ENCODE data around the gene HNRNPU.

Gene HNRNPU

DNA sequence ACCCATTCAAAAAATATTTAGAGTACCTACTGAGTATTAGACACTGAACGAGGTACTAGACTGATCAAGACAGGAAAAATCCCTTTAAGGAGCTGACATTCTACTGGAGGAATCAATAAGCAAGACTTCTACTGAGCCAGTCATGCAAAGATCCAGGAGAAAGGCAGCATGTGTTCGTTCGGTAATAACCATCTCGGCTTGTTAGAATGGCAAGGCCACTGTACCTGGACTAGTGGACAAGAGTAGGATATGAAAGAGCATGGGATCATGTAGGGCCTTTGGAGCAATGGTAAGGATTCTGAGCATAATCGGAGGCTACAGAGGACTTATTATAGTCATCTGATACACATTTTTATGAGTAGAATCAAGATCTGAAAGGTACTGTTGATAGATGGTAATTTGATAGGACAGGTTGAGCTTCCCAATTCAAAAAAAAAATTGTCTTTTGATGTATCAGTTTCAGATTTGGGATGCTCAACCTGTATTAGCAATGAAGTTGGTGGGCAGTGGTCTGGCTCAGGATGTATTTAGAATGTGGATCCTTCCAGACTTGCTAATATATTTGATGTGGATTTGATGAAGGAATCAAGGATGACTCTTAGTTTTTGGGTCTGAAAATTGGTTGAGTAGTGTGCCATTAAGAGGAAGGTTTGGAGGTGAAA lies 26.6 kb downstream of the HNRNPU start:
- peaks cover 10% of the 10 kb centered on the region; the same call in 1 of the 2 replicates for H3K4me1 ChIP-seq (ENCODE audit: control insufficient read depth, insufficient read depth, low read length)
- peaks cover 13 to 41% of the 10 kb centered on the region in 2 experiments; a peak in 2 of 3 replicates for H3K36me3 ChIP-seq (ENCODE audit: control insufficient read depth in 2 of 2, insufficient read depth in 1 of 2, low read length in 2 of 2)
- CTCF ChIA-PET = interaction anchor here (0.6 to 2.6 kb wide), 6 partner anchors 10 to 205 kb away, joined by 3 to 18 read pairs (median 4); no protein-coding TSS in a partner anchor
- H3K27ac ChIP-seq (ENCODE audit: extremely low read depth, low read depth, low read length) = peak overlapping the region; percentile 32; the same call in 1 of the 2 replicates
- POLR2A ChIA-PET = interaction anchor here (4.5 to 4.9 kb wide), 3 partner anchors 10 to 133 kb away, joined by 30 to 98 read pairs (median 39); partner anchors contain the start of gene HNRNPU
- no peak overlapping the region for H3K4me3 ChIP-seq (ENCODE audit: low read depth, low read length)
- TF ChIP-seq ZNF302 (tag by site-specific recombination; IDR thresholded peaks at IDR 0.05; ENCODE audit: low read depth) (no peak), ZNF202 (tag by site-specific recombination; IDR thresholded peaks at IDR 0.05; ENCODE audit: borderline replicate concordance) (no peak), ZNF843 (tag by site-specific recombination; IDR thresholded peaks at IDR 0.05) (no peak), ZNF2 (tag by site-specific recombination; IDR thresholded peaks at IDR 0.05) (peak; percentile 55; the same call in 1 of the 2 replicates), ZNF549 (tag by site-specific recombination; IDR thresholded peaks at IDR 0.05) (no peak), ZNF600 (tag by site-specific recombination; IDR thresholded peaks at IDR 0.05) (peak; percentile 93), ZNF24 (tag by site-specific recombination; IDR thresholded peaks at IDR 0.05) (peak; percentile 13; the same call in 1 of the 2 replicates), ZNF776 (tag by site-specific recombination; IDR thresholded peaks at IDR 0.05; ENCODE audit: borderline replicate concordance) (no peak), ZNF366 (tag by site-specific recombination; conservative IDR thresholded peaks at IDR 0.05) (0 out of 2 replicates have a peak, but pooled peaks have one; percentile 38), ZBTB17 (tag by site-specific recombination; IDR thresholded peaks at IDR 0.05) (peak; percentile 80), ZBTB20 (tag by site-specific recombination; IDR thresholded peaks at IDR 0.05) (0 out of 2 replicates have a peak, but pooled peaks have one; percentile 22), ZNF148 (tag by site-specific recombination; IDR thresholded peaks at IDR 0.05; ENCODE audit: borderline replicate concordance) (no peak), PRDM1 (tag by site-specific recombination; IDR thresholded peaks at IDR 0.05) (no peak; the same call in 1 of the 2 replicates), TRIM28 (IDR thresholded peaks at IDR 0.05; ENCODE audit: borderline replicate concordance, low read length) (peak; percentile 18; the same call in 1 of the 2 replicates), GLI2 (tag by site-specific recombination; IDR thresholded peaks at IDR 0.05; ENCODE audit: borderline replicate concordance, low read depth) (no peak), IKZF3 (tag by site-specific recombination; IDR thresholded peaks at IDR 0.05) (peak; percentile 79), ZBTB7A (tag by site-specific recombination; IDR thresholded peaks at IDR 0.05; ENCODE audit: low read depth) (no peak), ZEB2 (tag by site-specific recombination; IDR thresholded peaks at IDR 0.05) (peak; percentile 77; the same call in 1 of the 2 replicates), ZBTB8A (tag by site-specific recombination; IDR thresholded peaks at IDR 0.05) (0 out of 2 replicates have a peak, but pooled peaks have one; percentile 0), ZNF501 (tag by site-specific recombination; IDR thresholded peaks at IDR 0.05) (0 out of 2 replicates have a peak, but pooled peaks have one; percentile 27), ZFP37 (tag by site-specific recombination; IDR thresholded peaks at IDR 0.05) (0 out of 2 replicates have a peak, but pooled peaks have one; percentile 35), BCL11A (tag by site-specific recombination; IDR thresholded peaks at IDR 0.05; ENCODE audit: low read depth) (0 out of 2 replicates have a peak, but pooled peaks have one; percentile 21), SP3 (tag by site-specific recombination; IDR thresholded peaks at IDR 0.05) (no peak; the same call in 1 of the 2 replicates)
- TF ChIP-seq, protein P1, sequence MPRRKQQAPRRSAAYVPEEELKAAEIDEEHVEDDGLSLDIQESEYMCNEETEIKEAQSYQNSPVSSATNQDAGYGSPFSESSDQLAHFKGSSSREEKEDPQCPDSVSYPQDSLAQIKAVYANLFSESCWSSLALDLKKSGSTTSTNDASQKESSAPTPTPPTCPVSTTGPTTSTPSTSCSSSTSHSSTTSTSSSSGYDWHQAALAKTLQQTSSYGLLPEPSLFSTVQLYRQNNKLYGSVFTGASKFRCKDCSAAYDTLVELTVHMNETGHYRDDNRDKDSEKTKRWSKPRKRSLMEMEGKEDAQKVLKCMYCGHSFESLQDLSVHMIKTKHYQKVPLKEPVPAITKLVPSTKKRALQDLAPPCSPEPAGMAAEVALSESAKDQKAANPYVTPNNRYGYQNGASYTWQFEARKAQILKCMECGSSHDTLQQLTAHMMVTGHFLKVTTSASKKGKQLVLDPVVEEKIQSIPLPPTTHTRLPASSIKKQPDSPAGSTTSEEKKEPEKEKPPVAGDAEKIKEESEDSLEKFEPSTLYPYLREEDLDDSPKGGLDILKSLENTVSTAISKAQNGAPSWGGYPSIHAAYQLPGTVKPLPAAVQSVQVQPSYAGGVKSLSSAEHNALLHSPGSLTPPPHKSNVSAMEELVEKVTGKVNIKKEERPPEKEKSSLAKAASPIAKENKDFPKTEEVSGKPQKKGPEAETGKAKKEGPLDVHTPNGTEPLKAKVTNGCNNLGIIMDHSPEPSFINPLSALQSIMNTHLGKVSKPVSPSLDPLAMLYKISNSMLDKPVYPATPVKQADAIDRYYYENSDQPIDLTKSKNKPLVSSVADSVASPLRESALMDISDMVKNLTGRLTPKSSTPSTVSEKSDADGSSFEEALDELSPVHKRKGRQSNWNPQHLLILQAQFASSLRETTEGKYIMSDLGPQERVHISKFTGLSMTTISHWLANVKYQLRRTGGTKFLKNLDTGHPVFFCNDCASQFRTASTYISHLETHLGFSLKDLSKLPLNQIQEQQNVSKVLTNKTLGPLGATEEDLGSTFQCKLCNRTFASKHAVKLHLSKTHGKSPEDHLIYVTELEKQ (tag by site-specific recombination; IDR thresholded peaks at IDR 0.05; ENCODE audit: borderline replicate concordance) = peak; percentile 71
- H3K9me3 ChIP-seq (ENCODE audit: control insufficient read depth, insufficient read depth, low read depth, low read length) = no peaks in the 10 kb centered on the region
